NCI-H526 (cell line): ENCODE data around the gene SPI1.
A peak's percentile ranks its signal among the peaks of the same experiment; 100 is the strongest.

Source experiments
- DNase-seq, 2 experiments: peaks; one replicate each; lab custom pipeline; 2025; lab: John Stamatoyannopoulos, UW

SPI1 gene

GRCh38 chr11:47378010-47378835 is at the start of gene SPI1:
SPI1 (minus strand) TSS chr11:47378547; CDS start chr11:47378353, 194 bp downstream.
- DNase-seq = peak in 1 of 2 experiments; percentile 32

DNA sequence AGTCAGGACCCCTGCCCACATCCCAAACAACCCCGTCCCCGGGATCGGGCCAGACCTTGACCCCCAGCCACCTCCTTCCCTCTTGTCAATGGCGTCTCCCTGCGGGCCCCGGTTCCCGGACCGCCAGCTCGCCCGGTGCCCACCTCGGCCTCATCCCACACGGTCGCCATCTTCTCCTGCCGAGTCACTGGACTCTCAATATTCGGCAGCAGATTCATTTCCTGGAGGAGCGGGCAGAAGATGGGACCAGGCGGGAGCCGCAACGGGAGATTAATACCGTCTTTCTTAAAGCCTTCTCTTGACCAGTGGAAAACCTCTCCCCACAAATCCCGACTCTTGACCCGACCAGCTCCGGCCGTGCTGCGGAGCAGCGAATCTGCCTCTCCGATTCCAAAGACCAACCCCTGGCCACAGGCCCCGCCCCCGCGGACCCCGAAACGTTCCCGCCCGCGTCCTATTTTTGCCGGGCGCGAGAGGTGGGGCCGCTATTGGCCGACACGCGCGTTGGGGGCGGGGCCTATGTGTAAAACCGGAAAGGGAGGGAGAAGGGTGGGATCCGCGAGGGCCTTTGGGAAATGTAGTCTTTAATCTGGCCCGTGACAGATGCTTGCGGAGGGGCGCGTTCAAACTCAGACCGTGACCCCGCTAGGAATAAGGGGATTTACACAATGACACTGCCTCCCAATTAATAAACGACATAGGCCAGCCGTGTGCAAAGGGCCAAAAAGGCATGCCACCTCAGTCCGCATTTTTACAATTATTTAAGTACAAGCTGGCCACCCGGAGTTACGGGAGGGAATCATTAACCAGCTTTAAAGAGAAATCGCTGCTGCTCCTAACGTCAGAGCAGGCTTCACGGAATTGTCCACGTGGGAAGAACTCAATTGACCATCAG is 48.0 kb upstream of the SPI1 start, which contains the start of gene PSMC3:
PSMC3 (minus strand) TSS at position 378 of the 895 bp plus-strand sequence; CDS start at position 218, 160 bp downstream.
- peak; percentile 95 to 100 for DNase-seq

GRCh38 chr11:47425611-47426010 is 47.3 kb upstream of the SPI1 start:
- no peak for DNase-seq

- DNase-seq = no peak
These were observed 40.3 kb upstream of the SPI1 start for GRCh38 chr11:47418454-47419259.

DNA sequence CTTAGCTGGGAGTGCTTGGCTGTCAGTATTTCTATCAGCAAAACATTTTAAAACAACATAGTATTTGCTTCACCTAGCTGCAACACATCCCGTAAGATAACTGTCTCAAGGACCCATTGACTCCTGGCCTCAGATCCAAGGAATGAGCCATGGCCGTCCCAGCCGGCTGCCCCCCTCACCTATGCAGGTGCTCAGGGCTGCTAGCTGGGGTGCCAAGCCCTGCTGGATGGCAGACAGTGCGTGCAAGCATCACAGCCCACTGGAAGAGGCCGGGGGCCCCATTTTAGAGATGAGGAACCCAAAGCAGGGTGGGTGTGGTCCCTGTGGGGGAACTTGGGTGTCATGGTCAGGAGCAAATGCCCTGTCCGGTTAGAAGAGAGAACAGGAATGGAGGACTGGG is 39.4 kb upstream of the SPI1 start:
- DNase-seq = no peak

DNA sequence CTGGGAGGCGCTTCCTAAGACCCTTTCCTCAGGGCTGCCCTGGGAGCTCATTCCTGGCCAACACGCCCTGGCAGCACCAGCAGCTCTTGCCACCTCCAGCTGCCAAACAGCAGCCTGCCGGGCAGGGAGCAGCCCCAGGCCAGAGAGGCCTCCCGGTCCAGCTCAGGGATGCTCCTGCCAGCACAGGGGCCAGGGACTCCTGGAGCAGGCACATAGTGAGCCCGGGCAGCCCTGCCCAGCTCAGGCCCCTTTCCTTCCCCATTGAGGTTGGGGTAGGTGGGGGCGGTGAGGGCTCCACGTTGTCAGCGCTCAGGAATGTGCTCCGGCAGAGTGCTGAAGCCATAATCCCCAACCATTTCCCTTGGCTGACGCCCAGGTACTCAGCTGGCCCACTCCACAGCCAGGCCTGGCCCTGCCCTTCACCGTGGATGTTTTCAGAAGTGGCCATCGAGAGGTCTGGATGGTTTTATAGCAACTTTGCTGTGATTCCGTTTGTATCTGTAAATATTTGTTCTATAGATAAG is 37.7 kb upstream of the SPI1 start:
- no peak for DNase-seq

GRCh38 chr11:47415091-47415854 is 36.9 kb upstream of the SPI1 start:
- no peak for DNase-seq

DNA sequence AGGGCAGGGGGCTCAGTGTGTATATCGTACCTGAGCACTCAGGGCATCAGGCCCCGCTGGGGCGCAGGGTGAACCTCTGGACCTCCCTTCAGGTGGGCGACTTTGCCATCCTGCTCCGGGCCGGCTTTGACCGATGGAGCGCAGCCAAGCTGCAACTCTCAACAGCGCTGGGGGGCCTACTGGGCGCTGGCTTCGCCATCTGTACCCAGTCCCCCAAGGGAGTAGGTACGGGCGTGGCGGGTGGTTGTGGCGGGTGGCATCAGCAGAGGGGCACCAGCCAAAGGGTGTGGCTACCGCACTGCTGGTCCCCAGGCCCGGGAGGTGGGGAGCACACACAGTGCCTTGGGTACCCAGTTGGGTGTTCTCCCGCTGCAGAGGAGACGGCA is 36.3 kb upstream of the SPI1 start:
- no peak for DNase-seq

DNA sequence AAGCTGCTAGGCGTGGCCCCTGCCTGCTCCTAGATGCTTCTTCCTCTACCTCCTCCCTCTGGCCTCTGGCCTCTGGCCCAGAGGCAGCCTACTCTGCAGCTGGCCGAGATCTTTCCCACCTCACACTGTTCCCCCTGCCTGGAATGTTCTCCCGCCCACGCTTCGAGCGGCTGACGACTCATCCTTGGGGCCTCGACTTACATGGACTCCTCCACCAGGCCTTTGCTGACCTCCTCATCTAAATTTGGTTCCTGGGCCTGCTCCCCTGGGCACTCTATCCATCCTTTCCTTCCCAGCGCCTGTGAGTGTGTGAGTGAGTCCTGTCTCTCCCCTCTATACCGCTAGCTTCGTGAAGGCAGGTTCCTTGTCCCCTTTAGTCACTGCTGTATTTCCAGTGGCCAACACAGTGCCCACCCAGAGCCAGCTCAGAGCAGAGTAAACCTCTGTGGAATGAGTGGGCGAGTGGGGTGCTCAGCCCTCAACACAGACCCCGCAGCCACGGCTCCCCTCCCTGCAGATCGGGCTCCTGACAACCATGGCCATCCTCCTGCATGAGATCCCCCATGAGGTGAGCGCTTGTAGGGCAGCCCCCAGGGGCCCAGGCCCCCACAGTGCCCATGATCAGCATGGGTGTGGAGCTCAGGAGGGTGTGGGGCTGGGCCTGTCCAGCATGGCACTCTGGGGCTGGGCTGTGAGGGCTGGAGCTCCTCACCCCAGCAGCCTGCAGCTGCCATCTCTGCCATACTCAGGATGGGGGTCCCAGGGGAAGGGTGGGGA is 35.7 kb upstream of the SPI1 start:
- no peak for DNase-seq

DNA sequence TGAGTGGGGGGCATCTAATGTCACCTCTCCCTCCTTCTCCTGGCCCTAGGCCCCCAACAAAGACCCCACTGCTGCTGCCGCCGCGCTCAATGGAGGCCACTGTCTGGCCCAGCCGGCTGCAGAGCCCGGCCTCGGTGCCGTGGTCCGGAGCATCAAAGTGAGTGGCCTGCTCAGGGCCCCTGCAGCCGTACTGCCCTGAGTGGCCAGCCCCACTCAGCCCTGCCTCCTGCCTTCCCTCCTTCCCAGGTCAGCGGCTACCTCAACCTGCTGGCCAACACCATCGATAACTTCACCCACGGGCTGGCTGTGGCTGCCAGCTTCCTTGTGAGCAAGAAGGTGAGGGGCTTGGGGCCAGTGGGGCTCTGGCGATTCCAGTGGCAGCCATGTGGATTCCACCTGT is 35.0 kb upstream of the SPI1 start:
- DNase-seq = no peak

DNA sequence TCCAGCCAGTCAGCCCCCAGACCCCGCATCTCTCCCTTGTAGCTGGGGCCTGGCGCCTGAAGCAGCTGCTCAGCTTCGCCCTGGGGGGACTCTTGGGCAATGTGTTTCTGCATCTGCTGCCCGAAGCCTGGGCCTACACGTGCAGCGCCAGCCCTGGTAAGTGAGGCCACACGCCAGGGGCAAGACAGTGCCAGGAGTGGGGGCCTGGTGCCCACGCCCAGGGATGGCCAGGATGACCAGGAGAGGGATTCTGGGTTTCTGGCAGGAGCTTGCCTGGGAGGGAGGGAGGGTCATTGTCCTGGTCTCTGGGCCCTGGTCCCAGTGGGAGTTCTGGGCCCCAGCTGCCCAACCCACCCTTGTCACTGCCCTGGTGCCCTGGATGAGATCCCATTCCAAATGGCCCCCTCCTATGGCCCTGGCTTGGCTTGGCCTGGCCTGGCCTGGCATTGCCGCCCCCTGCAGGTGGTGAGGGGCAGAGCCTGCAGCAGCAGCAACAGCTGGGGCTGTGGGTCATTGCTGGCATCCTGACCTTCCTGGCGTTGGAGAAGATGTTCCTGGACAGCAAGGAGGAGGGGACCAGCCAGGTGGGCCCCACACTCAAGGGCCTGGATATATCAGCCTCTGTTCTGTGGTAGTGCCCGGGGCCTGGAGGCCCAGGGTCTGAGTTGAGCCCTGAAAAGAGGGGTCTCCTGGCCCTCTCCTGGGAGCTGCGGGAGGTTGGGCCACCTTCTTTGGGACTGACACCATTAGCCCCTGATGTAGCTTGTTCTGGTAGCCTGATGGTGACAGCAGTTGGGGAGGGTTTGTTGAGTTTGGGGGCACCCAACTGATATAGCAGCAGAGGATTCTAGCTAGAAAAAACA is 33.8 kb upstream of the SPI1 start:
- peak; percentile 22 to 83 for DNase-seq

- DNase-seq = no peak
These were observed 32.3 kb upstream of the SPI1 start for GRCh38 chr11:47410370-47411264.

- DNase-seq = peak in 1 of 2 experiments; percentile 52
These were observed 31.4 kb upstream of the SPI1 start for GRCh38 chr11:47409440-47410369.

- DNase-seq = peak in 1 of 2 experiments; percentile 68
These were observed 30.5 kb upstream of the SPI1 start for GRCh38 chr11:47408598-47409439.

DNA sequence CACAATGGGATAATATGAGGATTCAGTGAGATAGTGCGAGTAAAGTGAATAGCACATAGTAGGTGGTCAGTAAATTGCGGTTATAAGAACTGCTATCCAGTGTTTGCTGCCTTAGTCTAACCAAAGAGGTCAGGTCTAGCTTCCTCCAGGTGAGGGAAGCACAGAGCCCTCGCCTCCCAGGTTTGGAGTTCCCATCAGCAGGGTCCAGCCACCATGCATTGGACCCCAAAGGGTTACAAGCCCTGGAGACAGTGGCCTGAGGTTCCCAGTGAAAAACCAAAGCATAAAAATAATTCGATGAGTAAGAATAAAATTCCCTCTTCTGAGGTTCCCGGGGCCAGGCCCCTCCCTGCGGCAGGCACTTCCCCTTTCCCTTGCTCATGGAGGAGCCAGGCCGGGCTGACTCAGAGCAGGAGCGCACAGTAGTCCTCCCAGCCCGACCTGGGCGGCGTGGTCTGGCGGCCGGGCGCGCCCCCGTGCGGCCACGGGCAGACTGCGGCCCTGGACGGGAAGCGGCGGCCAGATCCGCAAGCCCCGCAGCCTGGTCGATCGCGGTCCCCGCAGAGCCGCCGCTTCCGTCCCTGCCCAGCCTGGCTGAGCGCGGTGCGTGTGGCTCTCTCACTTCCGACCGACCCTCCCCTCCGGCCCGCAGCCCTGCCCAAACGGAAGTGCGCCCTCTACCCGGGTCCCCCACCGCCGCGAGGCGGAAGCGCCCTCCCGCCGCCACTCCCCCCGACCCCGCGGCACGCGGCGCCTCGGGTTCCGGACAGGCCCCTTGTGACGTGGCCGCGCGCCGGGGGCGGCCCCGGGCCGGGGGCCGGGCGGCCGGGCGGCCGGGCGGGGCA is 29.6 kb upstream of the SPI1 start, which contains the start of gene SLC39A13:
SLC39A13 (plus strand) TSS at position 845 of the 845 bp plus-strand sequence. CDS start 1,505 bp downstream, outside the sequence.
- peak; percentile 91 to 98 for DNase-seq
